GM19324 (cell line): ENCODE results near the gene LDLRAD3.

Experiments
- ATAC-seq: cut with Tn5 transposase; IDR thresholded peaks from one replicate; pipeline ENCODE4 v1.9.1; 2021; ENCODE audit warnings: mild to moderate bottlenecking, moderate library complexity; ENCODE audit not compliant: unreplicated experiment, low FRiP score

Gene LDLRAD3

DNA sequence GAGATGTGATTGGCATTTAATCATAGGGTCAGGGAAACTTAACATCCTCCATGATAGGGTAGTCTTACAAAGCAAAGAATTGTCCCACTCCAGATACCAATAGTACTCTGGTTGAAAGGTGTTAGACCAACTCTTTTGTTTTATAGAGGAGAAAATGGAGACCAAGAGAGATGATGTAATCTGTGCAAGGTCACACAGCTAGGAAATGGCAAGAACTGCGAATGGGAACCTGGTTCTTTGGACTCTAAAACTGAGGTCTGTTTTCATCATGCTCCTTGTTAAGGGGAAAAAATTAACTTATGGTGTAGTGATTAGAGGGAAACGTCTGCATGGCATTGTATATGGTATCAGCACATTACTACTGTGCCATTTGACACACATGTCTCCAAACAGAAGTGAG is 174.2 kb downstream of the LDLRAD3 start:
- ATAC-seq: no peak

DNA sequence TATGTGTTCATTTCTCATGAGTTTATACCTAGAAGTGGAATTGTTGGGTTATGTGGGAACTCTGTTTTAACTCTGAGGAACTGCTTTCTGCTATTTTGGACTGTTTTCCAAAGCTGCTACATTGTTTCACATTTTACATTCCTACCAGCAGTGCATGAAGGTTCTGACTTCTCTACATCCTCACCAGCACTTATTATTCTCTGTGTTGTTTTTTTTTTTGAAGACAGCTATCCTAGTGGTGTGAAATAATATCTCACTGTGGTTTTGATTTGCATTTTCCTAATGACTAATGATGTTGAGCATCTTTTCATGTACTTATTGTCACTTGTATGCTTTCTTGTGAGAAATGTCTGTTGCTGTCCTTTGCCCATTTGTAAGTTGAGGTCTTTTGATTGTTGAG is 175.4 kb downstream of the LDLRAD3 start:
- no peak for ATAC-seq

DNA sequence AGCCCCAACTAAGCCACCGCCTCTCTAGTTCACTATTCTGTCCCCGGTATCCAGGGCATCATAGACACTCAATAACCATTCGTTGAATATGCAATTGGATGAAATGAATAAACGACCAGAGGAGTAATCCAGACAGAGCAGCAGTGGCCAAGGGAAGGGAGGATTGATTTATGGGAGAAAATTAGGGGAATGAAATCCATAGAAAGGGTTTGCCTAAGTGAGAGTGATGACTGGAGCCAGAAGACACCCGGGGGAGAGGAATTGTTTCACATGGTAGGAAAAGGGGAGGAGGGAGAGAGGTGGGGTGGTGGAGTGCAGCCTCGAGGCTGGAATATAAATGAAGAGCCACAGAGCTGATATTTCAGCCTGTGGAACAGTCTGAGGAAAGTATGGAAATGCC is 177.2 kb downstream of the LDLRAD3 start:
- no peak for ATAC-seq

DNA sequence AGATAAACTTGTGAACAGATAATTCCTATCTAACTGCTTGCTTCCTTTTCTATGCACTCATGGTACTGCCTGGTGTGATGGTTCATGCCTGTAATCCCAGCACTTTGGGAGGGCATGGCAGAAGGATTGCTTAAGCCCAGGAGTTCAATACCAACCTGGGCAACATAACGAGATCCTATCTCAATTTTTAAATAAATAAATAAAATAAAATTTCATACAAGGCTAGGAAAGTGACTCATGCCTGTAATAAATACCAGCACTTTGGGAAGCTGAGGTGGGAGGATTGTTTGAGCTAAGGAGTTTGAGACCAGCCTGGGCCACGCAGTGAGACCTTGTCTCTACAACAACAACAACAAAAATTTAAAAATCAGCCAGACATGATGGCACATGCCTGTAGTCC is 178.8 kb downstream of the LDLRAD3 start:
- no peak for ATAC-seq

DNA sequence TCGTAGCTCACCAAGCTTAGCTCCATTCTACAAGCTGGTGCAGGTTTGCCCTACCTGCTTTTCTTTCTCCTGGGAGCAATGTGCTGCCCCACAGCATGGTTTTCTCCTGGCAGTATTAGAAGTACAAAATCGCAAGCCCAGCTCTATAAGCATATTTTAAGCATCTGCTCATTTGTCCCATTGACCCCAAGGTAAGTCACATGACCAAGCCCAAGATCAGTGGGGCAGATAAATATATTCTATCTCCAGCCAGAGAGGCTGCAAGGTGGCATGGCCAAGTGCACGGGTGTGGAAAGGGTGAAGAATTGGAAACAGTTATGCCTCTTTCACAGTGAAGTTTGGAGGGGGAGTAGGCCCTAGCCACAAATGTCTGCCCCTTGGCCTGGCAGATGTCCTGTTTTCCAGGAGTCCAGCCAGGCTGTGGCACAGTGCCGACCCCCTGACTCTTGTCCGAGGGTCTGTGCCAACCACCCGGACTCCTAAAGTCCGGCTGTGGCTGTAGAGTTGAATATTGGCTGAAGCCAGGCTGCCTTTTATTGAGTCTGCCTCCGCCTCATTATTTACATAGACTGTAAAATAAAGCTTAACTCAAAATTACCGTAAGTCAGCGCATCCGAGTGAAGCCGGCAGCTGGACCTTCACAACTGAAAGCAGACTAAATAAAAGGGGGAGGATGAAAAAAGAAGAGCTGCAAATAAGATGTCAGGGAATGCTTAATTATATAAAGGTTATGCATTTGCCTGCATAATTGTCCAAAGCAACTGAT is 179.7 kb downstream of the LDLRAD3 start:
- no peak for ATAC-seq

DNA sequence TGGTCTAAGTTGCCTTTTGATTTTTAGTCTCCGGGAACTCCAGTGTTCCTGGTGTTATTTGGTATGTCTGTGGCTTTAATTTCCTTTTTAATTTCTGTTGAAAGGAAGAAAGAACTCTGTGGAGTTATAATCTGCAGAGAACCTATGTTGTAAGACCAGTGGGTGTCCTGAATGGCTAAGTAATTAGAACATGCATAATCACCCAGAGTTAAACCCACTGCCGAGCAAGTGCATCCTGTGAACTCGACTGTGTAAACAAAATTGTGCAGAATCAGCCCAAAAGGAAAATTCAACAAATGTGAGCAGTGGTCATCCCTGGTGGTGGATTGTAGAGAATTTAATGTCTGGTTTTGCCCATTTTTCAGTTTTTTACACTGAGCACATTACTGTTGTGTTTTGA is 182.8 kb downstream of the LDLRAD3 start:
- no peak for ATAC-seq

DNA sequence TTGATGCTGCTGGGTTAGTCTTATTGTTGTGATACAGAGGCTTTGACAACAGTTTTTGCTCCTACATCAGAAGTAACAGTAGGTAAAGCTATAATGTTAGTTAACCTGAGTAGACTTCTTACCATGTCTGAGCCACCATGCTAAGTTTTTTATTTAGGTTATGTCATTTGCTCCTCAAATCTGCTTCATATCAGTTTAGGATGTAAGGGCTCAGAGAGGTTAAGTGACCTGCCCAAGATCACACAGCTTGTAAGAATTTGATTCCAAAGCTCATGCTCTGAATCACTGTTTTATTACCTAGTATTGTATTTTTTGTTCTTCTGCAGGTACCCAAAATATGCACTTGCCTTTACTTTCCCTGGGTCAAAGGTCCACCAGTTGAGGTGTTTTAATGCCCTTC is 183.7 kb downstream of the LDLRAD3 start:
- no peak for ATAC-seq

DNA sequence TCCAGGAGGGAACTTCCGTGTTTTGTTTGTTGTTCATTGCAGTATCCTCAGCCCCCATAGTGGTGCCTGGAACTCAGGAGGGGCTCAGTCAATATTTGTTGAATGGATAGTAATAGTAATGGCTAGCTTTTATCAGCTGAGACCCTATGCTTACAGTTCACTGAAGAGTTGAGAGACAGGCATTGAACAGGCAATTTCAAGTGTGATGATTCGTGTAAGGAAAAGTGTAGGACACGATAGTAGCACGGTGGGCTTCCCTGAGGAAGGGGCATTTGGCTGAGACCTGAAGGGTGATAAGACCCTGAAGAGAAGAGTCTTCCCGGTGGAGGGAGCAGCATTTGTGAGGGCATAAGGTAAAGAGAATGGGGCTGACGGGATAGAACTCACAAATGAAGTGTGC is 186.1 kb downstream of the LDLRAD3 start:
- ATAC-seq: no peak

DNA sequence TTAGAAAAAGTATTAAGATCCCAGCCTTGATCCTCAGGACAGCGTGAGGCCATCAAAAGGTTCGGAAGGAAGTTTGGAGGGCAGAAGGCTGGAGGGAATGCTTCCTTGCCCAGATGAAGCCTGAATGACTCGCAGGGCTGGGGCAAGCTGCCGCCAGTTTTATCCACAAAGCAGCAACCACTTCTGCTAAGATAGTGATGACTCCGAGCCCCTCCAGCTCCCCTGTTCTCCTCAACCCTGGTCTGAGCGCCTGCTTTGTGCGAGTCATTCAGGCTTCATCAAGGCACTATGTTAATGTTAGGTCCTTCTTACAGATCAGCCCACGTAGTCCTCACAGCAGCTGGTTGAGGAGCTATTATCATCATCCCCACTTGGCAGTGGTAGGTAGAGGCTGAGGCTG is 186.5 kb downstream of the LDLRAD3 start:
- ATAC-seq: no peak

DNA sequence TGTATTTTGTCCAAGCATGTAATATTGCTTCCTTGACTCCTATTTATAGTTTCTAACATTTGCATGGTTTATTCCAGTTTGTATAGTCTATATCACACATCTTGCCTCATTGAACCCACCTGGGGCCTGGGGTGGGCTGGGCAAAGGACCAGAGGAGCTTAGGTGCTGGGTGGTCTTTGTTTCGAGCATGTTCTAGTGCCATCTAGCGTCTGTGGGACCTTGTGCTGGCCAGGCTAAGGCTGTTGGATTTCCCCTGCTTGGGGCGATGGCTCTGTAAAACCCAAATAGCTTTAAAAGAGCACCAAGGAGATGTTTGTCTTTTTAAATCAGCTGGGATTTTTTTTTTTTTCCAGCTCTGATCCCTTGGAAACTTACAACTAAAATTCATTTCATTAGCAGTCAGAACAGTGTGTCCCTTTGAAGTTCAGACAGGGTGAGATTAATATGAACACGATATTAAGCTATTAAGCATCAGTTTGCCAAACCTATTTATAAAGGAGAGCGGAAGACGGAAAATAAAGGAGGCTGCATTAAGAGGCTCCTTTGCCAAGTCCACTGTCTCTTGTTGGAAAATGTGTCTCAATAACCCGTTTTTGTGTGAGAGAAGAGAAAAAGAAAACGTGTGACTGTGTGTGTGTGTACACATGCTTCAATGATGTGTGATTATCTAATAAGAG is 188.0 kb downstream of the LDLRAD3 start:
- no peak for ATAC-seq

DNA sequence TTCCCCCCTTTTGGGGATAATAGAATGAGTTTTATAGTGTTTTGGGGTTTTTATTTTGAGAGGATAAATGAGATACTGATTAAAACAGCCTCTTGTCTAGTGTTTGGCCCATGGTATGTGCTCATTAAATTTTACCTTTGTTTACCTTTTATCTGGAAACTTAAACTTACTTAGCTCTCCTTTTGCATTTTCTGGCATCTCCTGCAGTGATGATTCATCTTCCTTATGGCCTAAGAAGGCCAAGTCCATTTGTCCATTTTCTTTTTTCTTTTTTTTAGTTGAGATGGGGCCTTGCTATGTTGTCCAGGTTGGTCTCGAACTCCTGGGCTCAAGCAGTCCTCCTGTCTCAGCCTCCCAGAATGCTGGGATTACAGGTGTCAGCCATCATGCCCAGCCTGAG is 189.1 kb downstream of the LDLRAD3 start:
- no peak for ATAC-seq

DNA sequence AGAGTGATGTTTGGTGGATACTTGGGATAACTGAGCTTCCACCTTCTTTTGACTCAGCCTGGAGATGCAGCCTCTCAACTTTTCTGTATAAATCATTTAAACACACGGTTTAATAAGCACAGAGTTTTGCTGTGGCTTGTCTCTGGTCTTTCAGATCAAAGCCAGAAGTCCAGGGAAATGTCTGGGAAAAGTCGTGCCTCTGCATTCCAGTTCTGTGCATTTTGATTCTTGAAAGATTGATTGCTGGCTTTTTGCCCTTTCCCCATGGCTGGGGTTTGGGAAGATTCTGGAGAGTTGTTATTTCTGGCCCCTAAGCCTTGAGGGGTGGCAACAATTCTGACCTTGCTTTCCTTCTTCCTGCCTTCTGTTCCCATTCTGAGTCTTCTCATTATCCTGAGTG is 191.2 kb downstream of the LDLRAD3 start:
- ATAC-seq: no peak

DNA sequence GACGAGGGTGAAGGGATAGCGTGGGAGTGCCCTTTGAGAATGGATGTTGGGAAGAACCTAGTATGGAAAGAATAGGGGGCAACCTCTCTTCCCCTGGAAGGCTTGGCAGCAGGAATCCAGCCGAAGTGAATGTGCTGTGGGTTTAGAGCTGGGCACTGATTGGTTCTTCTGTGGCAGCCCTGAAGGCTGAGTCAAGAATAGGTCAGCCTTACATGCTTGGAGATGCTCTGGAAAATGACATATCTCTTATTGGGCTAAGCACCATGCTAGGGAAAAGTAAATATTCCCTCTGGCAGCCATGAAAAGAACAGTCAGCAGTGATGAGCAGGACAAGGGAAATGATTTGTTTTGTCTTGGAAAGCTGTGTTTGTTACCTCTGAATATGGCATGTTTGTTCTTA is 195.9 kb downstream of the LDLRAD3 start:
- no peak for ATAC-seq

DNA sequence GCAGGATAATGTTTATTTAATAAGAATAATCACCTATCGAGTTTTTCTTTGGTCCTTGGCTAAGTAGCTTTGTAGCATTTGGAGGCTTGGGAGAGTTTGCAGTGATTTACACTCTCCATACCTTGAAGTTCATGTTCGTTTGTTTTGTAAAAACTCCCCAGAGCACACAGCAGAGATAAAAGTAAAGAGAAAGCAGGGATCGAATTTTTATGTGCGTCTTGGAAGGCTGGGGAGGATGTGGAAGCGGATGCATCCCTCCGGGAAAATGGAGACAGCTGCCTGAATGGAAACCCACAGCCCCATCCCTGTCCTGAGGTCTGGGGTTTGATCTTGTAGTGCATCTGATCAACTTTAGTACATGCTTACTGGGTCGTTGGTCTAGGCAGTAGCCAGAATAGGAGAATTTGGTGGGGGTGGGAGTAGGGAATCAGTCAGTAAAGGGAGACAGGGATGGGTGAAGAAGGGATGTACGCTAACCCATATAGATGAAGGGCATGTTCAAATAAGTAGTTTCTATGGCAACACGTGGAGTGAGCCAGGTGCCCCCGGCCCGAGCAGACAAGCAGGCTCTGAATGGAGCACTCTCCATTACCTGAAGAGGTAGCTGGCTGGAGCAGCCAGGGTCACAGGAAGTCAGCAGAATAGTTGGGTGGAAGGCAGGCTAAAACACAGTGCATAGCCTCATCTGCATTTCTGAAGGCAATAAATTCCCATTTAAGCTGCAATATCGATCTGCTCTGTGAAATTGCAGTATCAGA is 197.5 kb downstream of the LDLRAD3 start:
- ATAC-seq: no peak

DNA sequence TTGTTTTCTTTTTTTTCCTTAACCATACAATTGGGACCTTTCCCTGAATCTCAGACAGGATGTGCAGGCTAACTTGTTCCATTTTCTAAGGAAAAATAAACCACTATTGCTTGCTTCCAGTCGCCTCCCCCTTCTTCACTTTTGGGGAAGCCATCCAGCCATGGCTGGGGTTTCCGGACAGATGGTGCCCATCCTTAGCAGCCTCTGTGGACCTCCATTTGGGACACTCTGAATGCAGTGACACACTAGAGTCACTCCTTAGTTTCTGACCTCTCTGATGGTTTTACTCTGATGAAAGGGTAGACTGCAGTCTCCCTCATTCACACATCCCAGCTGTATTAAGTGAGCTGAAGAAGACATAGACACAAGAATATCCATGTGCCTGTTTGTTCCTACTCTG is 198.1 kb downstream of the LDLRAD3 start:
- no peak for ATAC-seq

DNA sequence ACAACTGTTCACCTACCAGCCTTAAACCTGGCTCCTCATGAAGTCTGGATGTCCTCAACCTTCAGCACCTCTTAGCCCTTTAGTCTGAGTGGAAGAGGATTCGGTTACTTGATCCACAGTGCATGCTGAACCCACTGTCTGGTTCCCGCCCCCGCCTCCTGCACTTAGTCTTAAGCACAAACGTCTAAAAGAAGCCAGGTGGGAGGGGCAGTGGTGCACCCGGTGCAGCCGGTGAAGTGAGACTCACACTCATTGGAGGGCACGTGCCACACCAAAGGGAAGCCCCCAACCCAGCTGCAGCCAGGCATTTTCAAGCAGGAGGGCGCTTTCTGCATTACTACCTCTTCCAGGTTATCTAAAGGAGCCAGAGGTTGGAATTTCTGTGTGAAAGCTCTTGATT is 198.6 kb downstream of the LDLRAD3 start:
- ATAC-seq: no peak

DNA sequence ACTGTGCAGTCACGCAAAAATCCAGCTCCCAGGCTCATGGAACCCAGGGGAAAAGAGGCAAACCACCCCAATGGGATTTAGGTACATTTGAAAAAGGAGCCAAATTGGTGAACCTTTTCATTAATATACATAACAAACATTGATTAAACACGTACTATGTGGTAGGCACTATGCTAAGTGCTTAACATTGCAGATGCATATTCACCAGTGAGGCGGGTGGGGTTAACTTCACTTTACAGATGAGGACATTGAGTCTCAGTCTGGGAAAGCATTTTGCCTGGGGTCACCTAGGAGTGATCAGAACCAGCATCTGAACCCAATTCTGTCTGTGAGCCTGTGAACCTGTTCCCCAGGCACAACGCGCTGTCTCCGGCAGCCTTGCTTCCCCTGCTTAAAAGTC is 199.0 kb downstream of the LDLRAD3 start:
- ATAC-seq: no peak

DNA sequence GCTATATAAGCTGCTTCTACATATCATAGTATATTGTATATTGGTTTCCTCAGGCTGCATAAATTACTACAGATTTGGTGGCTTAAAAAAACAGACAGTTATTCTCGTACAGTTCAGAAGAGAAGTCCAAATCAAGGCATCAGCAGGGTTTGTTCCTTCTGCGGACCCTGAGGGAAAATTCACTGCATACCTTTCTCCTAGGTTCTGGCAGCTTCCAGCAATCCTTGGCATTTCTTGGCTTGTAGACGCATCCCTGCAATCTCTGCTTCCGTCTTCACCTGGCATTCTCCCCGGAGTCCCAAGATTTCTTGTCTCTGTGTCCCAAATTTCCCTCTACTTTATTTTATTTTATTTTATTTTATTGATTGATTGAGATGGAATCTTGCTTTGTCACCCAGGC is 202.6 kb downstream of the LDLRAD3 start:
- ATAC-seq: no peak

DNA sequence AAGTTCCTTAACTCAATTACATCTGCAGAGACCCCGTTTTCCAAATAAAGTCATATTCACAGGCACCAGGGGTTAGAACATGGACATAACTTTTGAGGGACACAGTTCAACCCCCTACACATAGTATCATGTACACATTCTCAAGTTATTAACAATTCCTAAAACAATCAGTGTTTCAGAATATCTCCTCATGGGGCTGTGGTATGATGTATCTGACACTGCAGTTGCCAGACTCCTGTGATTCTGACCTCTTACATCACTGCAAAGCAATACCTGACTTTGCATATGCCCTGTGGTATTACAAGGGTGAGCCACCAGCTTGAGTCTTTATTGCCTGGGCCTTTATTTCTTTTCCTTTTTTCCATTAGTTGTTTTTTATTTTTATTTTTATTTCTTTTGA is 203.6 kb downstream of the LDLRAD3 start:
- ATAC-seq: no peak

DNA sequence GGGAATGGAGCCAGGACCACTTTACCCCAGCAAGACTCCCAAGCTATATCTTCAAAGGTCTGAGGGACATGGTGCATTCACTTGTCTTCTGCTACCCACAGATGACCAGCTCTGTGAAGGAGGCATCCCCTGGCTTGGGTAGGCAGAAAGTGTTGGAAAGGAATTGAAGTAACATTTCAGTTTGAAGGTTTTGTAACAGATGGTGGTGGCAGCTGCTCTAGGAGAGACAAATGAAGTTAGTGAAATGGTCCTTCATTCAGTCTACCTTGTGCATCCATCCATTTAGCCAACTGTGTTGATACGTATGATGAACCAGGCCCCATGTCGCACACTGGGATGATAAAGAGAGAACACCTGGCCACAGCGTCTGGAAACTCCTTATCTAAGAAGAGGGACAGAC is 204.8 kb downstream of the LDLRAD3 start:
- no peak for ATAC-seq

DNA sequence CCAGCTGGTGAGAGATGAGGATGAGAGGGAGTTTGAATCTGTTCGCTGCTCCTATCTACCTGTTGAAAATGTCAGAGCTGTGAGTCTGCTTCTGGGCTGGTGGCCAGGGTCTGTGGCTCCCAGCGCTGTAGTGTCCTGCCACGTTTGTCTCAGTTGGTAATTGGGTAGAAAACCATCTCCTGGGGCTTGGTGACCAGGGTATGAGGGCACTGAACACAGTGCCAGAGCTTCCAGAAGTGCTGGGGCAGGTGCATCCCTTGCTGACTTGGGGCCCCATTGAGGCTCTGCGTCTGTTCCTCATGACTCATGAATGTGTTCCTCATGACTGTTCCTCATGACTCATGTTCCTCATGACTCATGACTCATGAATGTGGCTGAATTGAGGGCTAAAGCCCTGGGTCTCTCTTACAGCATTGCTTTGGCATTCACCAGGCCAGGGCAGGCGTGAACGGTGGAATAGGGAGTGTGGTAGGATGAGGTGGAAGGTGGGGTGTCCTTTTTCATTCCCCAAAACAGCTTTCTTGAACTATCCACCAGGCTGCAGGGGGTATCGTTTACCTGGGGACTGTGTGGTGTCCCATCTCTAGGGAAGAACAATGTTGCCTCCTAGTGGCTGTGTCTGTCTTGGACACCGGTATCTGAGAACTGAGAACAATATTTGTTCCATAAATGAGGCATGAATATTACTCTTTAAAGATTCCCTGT is 205.8 kb downstream of the LDLRAD3 start:
- ATAC-seq: no peak
